ENCODE data around the gene RIPOR1.
"Not testable (repeated sequence)": the region's sequence is repeated elsewhere in the genome, so short reads cannot be mapped to it uniquely, and the experiment has no call there.

RIPOR1 gene, protein sequence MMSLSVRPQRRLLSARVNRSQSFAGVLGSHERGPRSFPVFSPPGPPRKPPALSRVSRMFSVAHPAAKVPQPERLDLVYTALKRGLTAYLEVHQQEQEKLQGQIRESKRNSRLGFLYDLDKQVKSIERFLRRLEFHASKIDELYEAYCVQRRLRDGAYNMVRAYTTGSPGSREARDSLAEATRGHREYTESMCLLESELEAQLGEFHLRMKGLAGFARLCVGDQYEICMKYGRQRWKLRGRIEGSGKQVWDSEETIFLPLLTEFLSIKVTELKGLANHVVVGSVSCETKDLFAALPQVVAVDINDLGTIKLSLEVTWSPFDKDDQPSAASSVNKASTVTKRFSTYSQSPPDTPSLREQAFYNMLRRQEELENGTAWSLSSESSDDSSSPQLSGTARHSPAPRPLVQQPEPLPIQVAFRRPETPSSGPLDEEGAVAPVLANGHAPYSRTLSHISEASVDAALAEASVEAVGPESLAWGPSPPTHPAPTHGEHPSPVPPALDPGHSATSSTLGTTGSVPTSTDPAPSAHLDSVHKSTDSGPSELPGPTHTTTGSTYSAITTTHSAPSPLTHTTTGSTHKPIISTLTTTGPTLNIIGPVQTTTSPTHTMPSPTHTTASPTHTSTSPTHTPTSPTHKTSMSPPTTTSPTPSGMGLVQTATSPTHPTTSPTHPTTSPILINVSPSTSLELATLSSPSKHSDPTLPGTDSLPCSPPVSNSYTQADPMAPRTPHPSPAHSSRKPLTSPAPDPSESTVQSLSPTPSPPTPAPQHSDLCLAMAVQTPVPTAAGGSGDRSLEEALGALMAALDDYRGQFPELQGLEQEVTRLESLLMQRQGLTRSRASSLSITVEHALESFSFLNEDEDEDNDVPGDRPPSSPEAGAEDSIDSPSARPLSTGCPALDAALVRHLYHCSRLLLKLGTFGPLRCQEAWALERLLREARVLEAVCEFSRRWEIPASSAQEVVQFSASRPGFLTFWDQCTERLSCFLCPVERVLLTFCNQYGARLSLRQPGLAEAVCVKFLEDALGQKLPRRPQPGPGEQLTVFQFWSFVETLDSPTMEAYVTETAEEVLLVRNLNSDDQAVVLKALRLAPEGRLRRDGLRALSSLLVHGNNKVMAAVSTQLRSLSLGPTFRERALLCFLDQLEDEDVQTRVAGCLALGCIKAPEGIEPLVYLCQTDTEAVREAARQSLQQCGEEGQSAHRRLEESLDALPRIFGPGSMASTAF

DNA sequence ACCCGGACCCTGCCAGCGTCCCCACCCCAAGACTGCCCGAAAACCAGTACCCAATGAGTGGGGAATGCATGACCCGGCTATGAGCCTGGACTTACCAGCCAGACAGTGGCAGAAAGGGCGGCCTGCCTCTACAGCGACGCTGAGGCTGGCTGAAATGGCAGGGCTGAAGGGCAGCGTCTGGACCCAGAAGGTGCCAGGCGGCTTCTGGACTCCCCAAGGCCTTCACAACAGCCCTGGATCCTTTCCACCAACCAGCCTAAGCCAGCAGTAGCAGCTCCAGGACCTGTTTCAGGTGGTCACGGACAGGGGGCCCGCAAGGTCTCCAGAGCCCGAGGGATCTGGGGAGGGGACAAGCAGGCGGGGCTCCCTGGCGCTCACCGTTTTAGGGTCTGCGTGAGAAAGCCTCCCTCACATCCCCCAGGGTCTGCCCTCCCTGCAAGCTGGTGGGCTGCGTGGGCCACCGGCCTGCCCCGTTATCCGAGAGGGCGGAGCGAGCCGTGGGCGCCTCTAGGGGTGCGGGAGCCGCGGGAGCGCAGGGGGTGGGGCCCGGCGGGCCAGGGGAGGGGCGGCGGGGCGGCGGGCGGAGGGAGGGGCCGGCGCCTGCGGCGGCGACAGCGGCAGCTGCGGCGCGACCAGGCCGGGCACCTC lies at the start of gene RIPOR1:
TSS of gene RIPOR1 (plus strand) at position 608 of the 648 bp plus-strand sequence. CDS start 9,618 bp downstream, outside the sequence.
- no peak for FAIRE-seq
- DNase-seq (ENCODE audit: low spot score), result peak; percentile 83

DNA sequence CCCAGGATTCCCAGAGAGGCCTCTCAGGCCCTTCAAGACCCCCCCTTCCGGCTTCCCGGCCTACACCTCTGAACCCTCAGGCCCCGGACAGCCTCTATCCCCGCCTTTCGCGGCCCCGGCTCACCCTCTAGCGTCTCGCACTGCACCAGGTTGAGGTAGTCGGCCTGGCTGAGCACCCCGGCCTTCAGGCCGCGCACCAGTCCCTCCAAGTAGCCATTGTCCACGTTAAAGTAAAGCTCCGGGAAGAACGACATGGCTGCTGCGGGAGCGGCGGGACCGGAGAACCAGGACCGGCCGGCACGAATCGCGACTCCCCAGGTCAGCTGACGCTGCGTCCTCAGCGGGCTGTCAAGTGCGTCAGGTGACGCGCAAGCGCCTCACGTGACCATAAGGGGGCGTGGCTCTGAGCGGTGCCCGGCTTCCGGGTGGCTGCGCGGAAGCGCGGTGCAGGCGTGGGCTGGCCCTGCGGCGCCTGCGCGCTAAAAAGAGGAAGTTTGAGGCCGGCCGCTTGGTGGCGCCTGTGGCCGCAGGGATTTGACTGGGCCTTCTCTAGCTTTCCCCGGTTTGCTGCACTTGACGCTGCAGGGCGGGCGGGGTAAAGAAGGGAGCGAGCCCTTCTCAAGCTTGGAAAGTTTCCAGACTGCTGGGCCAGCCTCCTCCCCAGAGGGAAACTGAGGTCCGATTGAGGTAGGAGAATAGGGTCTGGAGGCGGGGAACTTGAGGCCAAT lies 47.6 kb upstream of the RIPOR1 start, which contains the start of gene ATP6V0D1:
TSS of gene ATP6V0D1 (minus strand) at position 325 of the 728 bp plus-strand sequence. CDS start at position 254, 71 bp downstream.
- peak; percentile 37 for FAIRE-seq
- peak; percentile 100 for DNase-seq (ENCODE audit: low spot score)

DNA sequence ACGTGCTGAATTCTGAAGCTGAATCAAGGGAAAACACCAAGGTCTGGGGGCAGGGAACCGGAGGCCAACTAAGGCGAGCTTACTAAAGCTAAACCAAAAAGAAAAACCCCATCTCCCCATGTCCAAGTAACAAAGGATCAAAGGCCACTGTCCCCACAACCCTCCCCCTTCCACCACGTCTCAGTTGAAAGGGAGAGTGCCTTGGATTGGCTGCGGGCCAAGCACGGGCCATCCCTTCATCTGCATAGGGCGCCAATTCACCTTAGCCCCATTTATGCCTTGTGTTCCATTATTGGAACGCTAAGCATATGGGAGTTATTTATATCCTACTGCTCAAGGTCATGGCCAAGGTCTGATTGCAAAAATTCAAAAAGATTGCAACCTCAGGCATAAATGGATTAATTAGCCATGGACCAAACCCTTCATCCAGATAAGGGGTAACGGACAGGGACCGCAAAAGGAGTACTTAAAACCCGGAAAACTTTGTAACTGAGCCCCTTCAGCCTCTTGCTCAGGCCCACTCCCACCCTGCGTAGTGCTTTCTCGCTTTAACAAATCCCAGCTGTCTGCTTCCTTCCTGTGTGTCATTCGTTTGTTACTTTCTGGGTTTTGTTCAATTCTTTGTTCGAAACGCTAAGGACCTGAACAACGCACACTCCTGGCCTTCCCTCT lies 46.9 kb upstream of the RIPOR1 start:
- DNase-seq (ENCODE audit: low spot score), result no peak
- FAIRE-seq, result no peak

DNA sequence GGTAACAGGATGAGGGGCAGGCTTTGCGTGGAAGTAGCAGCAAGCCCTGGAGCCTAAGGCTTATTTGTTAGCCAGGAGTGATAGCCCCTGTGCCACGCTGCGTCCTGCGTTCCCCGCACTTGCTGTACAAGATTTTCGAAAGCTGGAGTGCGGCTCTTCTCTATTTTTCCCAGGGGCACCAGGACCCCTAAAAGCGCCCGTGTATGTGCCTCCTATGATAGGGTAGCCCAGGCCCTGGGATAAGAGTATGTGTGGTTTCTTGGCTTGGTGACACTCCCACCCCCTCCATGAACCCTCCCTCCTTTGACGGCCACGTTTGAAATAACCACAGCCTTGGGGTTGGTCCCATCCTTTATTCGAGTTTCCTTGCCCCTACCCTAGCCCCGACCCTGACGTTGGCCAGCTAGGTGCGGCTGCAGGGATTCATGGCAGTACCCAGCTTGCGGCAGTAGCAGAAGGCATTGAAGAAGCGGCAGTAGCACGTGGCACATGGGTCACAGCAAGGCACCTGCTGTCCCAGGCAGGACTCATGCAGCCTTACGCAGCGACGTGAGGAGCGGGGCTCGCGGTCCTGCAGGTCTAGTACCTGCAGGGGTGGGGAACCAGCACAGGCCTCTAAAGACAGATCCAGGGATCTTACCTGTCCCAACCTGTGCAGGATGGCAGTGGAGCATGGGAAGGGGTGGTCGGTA lies 46.2 kb upstream of the RIPOR1 start:
- FAIRE-seq (no peak), DNase-seq (ENCODE audit: low spot score) (no peak)

DNA sequence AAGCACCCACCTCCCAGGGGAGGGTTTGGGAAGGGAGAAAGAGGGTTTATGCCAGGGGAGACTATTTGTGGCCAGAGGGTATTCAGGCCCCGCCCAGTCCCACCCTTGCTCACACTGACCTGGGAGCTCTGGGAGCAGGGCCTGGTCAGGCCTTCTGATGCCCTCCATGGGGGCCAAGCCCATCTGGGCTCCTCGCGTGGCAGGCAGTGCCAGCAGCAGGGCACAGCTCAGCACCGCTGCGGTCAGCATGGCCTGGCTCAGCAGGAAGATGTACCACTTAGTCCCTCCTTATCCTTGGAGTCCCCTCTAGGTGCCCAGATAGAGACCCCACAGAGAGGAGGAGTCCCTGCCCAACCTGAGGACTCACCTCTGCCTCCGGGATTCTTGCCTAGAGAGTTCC lies 45.5 kb upstream of the RIPOR1 start, which contains the start of gene AGRP:
TSS of gene AGRP (minus strand) at position 398 of the 400 bp plus-strand sequence. CDS start at position 249, 149 bp downstream.
- no peak for DNase-seq (ENCODE audit: low spot score)
- no peak for FAIRE-seq

DNA sequence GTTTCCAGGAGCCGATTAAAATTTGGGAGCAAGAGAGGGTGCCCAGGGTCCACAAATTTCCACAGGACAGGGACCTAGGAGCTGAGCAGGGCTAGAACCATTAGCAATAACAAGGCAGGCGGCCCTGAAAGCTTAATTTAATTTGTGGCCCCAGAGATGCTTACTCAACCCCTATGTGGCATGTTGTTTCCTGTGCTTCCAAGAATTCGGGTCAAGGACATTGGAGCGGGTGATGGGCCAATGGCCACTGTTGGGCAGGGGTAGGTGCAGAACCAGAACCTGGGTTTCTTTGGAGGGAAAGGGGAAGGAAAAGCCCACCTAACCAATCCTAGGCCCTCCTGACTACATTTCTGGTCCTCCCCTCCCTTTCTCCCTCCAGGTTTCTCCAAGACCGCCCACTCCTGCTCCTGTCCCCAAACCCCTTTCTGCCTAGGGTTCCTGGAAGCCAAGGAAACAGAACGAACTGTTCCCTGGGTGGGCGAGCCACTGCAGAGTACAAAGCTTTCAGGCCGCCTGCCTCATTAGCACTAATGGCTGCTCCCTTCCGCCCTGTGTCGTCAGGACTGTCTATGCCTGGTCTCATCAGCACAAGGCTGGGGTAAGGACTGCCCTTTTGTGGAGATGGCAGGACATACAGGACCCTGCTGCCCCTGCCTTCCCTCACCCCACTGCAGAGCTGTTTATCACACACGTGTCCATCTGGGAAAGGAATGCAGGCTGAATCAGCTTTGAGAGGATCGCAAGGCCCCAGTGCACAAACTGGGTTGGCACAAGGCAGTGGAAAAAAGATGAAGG lies 44.7 kb upstream of the RIPOR1 start:
- no peak for FAIRE-seq
- DNase-seq (ENCODE audit: low spot score), result no peak

DNA sequence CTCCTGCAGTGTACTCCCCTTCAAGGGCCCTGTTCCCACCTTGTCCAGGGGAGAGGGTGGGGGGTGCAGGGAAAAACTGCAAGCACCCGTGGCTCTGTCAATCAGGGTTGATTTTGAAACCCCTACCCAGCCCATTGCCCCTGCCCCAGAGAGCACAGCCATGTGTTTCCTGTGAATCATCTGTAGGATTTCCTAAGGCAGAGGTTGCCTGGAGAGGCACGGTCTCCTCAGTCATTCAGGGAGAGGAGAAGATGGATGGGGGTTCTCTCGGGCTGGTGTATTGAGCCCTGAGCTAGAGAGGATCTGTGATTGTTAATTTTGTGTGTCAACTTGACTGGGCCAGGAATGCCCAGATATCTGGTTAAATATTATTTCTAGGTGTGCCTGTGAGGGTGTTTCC lies 41.8 kb upstream of the RIPOR1 start:
- DNase-seq (ENCODE audit: low spot score) (no peak), FAIRE-seq (no peak)

DNA sequence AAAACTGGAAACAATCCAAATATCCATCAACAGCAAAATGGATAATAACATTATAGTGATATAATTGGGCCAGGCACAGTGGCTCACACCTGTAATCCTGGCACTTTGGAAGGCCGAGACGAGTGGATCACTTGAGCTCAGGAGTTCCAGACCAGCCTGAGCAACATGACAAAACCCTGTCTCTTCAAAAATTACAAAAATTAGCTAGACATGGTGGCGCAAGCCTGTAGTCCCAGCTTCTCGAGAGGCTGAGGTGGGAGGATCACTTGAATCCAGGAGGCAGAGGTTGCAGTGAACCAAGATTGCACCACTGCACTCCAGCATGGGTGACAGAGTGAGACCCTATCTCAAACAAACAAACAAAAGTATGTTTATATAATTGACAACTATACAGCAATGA lies 41.1 kb upstream of the RIPOR1 start:
- FAIRE-seq; DNase-seq (ENCODE audit: low spot score): not testable (repeated sequence)

DNA sequence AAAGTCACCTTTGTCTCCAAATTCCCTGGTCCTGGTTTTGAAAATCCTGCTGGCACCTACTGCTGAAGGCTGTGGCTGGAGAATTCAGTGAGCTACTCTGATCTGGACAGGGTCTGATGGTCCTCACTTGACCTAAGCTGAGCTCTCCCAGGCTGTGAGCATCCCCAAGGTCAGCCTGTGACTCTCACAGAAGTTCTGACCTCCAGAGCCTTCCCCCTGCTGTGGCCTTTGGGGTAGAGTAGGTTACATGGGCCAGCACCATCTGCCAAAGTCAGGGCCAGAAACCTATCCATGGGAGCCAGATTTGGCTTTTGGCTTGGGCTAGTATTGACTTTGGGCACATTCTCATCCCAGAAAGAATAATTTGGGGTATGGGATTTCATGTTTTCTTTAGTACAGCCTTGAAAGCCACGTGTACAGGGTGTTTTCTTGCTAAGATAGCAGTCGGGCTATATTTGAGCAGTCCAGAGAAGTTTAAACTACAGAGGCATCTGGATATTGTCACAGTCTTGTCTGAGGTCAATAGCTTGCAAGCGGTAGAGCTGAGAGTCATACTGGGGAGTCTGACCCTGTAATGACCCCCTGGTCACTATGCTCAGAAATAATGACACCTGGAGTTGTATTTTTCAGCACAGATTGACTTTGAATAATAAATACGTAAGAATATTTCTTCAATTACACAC lies 39.1 kb upstream of the RIPOR1 start:
- no peak for DNase-seq (ENCODE audit: low spot score)
- no peak for FAIRE-seq

DNA sequence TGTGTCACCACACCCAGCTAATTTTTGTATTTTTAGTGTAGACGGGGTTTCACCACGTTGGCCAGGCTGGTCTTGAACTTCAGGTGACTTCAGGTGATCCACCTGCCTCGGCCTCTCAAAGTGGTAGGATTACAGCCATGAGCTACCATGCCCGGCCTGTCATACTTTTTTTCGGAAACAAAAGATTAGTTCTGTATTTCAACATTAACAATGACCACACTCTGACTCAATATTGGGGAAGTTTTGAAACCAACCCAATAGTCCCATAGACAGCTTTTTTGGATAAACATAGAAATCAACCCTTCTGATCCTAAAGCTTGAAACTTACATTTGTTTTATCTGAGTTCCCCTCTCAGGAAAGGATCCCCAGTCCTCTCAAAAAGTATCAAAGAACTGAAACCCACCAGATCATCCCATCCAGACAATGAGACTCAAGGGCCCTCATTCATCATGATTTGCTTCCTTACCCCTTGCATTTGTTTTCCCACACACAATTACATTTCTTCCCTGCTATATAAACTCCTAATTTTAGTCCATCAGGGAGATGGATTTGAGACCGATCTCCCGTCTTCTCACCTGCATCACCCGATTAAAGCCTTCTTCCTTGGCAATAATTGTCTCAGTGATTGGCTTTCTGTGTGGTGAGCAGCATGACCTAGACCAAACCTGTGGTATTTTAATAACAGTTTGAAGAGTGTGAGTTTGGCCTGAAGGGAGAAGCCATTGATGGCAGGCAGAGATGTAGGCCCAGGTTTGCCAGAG lies 38.1 kb upstream of the RIPOR1 start:
- no peak for DNase-seq (ENCODE audit: low spot score)

DNA sequence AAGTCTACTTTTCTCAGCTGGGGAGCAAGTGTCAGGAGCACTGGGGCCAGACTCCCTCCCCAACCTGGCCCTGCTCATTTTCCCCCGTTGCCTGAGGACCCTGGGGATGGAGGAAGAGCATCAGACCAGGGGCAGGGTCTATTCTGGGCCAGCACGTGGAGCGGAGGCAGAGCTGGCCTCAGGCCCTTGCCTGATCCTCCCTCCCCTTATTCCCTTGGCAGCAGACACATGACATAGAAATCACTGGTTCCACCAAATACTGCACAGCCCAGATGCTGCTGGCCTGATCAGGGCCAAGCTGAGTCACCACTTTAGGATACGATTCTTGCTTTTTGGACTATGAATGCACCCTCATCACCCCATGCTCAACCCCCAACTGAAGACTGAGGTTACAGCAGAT lies 29.5 kb upstream of the RIPOR1 start:
- FAIRE-seq, result peak; percentile 46
- no peak for DNase-seq (ENCODE audit: low spot score)

More for the DNA sequence above, 38.1 kb upstream of the RIPOR1 start:
- FAIRE-seq, result no peak

DNA sequence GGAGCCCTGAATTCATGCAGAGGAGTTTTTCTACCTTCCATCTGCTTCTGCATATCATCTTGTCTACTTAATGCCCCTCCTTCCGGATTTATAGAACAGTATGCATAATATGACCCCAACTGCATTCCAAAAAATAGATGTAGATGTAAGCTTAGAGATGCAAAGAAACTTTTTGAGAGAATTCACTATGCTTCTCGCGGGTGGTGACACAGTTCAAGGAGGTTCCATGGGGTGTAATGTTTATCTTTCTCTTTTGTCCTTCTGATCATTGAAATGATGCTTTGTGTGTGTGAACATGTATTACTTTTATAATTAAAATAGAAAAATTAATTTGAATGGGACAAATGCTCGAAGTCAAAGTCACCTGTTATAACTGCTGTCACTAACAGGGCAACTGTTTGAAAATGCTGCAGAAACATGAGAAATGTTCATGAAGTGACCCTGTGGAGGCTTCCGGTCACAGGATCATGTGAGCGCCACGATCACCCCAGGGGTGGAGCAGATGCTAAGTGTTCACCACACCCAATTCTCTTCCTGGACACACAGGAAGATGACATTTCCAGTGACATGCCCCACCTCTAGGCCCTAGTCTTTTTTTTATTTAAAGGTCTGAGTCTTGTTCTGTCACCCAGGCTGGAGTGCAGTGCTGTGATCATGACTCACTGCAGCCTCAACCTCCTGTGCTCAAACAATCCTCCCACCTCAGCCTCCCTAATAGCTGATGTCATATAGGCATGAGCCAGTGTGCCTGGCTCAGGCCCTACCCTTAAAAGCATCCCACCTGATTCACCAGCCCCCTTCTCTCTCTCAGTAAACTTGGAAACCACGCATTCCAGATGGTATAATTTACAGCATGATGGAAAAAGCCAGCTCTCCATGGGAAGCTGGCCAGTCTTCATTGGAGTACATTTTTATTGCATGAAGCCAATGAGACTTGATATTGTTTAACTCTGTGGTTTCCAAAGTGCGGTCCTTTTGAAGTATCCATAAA lies 24.3 kb upstream of the RIPOR1 start:
- FAIRE-seq (no peak), DNase-seq (ENCODE audit: low spot score) (peak; percentile 70)

DNA sequence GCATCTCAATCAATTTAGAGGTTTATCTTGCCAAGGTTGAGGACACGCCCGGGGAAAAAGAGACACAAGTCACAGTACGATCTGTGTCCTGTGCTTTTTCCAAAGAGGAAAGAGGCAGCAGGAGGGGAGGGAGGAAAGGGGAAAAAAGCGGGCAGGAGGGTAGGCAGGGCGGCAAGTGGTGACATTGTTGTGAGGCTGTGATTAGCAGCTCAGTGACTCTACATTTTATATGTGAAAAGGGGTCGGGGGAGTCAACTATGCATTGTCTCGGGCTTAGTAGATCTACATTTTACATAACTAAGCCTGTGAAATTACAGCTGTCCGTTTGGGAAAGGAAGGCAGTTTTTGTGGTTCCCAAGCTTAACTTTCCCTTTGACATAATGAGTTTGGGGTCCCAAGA lies 22.2 kb upstream of the RIPOR1 start:
- no peak for DNase-seq (ENCODE audit: low spot score)
- no peak for FAIRE-seq

DNA sequence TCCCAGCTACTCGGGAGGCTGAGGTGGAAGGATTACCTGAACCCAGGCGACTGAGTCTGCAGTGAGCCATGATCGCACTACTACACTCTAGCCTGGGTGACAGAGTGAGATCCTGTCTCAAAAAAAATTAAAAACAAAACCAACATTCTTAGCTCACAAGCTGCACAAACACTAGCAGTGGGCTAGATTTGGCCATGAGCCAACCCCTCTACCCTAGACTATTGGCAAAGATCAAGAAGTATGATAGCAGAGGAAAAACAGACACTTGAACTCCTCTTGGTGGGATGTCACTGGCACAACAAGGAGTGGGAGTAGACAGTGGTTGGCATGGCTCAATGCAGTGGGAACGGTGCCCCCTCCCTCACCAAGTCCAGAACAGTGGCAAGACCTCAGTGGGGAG lies 19.6 kb upstream of the RIPOR1 start:
- FAIRE-seq (no peak), DNase-seq (ENCODE audit: low spot score) (no peak)

DNA sequence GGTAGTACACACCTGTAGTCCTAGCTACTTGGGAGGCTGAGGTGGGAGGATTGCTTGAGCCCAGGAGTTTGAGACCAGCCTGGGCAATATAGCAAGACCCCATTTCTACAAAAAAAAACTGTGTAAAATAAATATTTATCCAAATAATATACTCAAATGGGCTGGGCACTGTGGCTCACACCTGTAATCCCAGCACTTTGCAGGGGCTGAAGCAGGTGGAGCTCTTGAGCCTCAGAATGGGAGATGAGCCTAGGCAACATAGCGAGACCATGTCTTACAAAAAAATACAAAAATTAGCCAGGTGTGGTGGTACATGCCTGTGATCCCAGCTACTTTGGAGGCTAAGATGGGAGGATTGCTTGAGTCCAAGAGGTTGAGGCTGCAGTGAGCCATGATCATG lies 14.7 kb upstream of the RIPOR1 start:
- not testable (repeated sequence) for DNase-seq (ENCODE audit: low spot score); FAIRE-seq
